Activated CD4-positive, alpha-beta T cell treated with anti-CD3 and anti-CD28 coated beads, Interleukin-2, Interleukin-6, amounts not matched to agents 100 ng/mL and 50 ng/mL, durations not matched to agents 16 hours and 8 hours (primary cell): ENCODE results near the gene PLAU.
A peak's percentile ranks its signal among the peaks of the same experiment; 100 is the strongest.
"Not testable (repeated sequence)": the region's sequence is repeated elsewhere in the genome, so short reads cannot be mapped to it uniquely, and the experiment has no call there.

Experiments
- DNase-seq: peaks from one replicate; pipeline ENCODE4 v3.0.0-alpha.2; 2020

Gene PLAU

DNA sequence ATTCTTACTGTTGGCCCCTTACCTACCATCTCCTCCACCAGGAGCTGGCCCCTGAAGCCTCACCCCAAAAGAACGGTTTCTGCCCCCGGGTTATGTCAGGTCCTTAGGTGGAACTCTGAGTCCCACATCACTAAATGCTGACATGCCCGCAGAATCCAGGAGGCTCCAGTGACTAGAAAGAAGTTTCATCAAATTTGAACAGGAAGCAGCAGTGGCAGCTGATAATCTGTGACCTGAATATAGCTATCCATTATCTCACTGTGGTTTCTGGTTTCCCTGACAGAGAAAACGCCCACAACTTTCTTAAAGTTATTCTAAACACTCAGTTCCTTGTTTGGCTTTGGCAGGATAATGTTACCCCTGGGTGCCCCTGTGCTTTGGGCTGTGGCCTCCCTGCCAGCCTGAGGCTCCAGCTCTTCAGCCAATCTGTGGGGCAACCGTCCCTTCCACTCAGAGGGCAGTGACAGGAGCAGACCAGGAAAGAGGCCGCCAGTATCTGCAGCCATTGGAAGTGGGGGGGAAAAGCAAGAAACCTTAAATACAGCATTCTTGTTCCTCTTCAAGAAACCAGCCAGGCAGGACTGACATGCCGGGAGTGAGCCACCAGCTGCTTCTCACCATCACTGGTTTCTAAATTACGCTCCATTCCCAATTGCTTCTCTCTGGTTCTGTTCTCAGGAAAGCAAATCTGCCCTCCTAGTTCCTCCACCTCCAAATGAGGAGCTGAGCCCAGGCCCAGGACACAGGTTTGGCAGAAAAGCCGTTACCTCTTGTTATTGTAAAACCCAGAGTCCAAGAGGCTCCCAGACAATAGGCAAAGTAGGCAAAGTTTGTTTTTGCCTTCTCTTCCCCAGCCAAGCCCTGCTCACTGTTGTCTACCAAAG is 45.8 kb downstream of the PLAU start:
- DNase-seq, result peak; percentile 64

DNA sequence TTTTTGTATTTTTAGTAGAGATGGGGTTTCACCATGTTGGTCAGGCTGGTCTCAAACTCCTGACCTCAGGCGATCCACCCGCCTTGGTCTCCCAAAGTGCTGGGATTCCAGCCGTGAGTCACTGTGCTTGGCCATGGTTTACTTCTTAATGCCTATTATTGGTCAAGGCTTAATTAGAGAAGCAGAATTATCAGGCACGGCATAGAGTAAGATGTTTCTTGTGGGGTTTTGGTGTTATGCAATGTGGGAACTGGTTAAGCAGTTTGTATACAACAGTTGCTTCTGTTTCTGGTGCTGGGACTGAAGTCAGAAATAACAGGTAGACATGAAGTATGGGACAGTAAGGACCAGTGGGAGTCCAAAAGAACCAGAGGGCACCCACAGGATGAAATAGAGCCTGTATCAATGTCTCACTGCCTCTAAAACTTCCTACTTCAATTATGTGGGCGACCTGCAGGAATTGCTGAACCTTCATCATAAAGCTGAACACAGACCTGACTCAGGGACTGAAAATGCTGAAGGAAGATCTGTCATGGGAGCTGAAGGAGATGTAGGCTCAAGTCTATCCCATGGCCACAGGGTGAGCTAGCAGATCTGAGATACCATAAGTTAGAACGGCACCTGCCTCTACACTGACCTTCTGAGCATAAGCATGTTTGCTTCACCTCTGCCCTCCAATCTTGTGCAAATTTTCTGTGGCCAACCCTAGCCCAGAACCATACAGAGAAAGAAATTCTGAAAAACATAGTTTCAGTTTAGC is 48.7 kb downstream of the PLAU start:
- DNase-seq, result peak; percentile 3

DNA sequence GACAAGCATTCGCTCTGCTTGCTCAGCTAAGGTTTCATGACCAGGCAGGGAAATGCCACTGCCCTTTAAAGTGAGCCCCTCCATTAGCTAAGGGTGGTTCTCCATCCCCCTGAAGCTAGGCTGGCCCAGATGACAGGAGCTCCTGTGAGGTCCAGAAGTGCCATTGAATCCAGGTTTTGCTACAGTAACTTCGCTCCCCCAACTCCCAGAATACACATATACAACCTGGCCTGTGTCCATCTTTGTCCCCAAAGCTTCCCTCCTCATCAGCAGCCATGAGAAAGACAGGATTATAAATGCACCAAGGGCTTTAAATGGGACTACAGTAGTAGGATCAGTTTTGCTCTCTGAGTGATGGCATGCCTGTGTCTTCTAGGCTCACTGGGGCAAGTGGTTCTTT is 51.5 kb downstream of the PLAU start:
- DNase-seq, result no peak

DNA sequence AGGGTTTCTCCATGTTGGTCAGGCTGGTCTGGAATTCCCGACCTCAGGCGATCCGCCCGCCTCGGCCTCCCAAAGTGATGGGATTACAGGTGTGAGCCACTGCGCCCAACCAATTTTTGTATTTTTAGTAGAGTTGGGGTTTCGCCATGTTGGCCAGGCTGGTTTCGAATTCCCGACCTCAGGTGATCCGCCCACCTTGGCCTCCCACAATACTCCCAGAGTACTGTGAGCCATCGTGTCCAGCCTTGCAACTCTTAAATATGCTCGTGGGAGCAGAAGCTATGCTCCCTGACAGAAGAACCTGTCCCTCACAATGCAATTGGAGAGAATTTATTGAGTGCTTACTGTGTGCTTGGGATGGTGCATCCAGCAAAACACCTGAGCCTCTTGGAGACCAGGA is 52.6 kb downstream of the PLAU start:
- not testable (repeated sequence) for DNase-seq

DNA sequence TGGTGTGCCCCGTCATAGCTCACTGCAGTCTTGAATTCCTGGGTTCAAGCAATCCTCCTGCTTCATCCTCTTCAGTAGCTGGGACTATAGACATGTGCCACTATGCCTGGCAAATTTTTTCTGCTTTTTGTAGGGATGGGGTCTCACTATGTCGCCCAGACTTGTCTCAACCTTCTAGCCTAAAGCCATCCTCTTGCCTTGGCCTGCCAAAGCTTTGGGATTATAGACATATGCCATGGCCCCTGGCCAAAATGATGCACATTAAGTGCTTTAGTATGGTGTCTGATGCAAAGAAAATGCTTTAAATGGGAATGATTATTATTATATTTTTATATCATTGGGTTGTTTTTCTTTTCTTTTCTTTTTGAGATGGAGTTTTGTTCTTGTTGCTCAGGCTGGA is 53.8 kb downstream of the PLAU start:
- no peak for DNase-seq

DNA sequence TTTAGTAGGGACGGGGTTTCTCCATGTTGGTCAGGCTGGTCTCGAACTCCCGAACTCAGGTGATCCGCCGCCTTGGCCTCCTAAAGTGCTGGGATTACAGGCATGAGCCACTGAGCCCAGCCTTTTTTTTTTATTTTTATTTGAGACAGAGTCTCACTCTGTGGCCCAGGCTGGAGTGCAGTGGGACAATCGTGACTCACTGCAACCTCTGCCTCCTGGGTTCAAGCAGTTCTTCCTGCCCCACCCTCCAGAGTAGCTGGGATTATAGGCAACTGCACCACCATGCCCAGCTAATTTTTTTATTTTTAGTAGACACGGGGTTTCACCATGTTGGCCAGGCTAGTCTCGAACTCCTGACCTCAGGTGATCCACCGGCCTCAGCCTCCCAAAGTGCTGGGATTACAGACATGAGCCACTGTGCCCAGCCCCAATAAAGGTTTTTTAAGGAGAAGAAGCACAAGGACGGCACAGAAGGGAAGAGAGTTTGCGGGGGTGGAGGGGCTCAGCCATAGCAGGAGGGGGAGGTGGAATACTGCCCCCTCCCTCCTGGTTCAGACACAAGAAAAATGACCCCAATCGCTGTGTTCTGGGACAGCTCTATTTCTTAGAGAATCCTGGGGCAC is 54.4 kb downstream of the PLAU start:
- DNase-seq, result not testable (repeated sequence)

DNA sequence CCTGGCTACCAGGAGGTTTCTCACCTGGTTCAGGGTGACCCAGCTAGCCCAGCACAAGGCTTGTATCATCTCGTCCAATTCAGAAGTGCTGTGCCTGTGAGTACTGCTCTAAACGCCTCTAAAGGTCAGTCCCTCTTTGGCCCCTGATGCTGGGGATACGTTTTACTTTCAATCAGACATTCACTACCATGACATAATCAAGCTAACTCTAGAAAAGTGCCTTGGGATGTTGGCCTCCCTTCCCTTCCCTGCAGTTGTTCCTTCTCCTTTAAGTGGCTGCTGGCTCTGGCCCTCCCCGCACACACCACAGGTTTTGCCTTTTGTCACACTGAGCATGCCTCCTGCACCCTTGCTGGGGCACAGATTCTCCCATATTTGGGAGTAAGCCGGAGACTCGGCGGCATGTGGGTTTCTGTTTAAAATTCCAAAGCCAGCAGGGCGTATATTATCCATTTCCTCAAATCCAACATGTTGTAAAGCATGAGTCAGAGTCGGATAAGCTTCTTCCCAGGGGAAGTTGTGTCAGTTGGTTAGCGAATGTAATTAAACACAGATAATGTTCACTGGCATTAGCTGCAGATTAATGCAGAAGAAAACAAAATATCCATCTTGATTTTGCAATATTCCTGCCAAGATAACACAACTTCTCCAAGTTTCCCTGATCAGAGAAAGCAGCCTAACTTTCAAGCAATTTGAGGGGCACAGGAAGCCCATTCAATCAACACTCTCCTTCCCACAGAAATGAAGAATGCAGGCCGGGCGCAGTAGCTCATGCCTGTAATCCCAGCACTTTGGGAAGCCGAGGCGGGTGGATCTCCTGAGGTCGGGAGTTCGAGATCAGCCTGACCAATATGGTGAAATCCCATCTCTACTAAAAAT is 55.2 kb downstream of the PLAU start:
- DNase-seq, result no peak

DNA sequence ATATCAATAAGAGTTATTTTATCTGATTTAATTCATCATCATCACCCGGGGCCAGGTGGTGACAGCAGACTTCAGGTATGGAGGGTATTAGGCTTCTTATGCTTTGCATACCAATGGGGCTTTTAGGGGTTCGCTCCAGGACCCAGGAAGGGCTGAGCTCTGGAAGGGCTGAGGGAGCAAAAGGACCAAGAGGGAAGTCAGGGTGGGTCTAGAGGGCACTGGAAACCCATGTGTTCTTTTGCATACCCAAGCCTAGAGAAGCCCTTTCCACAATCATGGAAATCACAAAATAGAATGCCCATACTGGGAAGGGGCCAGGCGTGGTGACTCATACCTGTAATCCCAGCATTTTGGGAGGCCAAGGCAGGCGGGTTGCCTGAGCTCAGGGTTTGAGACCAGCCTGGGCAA is 56.1 kb downstream of the PLAU start:
- DNase-seq, result no peak
